Osteoblast (primary cell): ENCODE results near the gene DBNDD2. TPM values are rescaled to one million over a fixed set of nuclear protein-coding genes. Genes with fewer than 3 reads are reported as not detected.

ENCODE experiments used
- DNase-seq: peaks from one replicate; pipeline ENCODE4 v3.0.0; 2011; ENCODE audit warnings: low spot score, mixed read lengths; ENCODE audit not compliant: insufficient read length; ENCODE audit errors: missing footprints
- H2AFZ ChIP-seq: 2 replicates; pipeline ENCODE4 v1.6.0; 2011; ENCODE audit warnings: mild to moderate bottlenecking, low read length
- H3K27ac ChIP-seq: 2 replicates; pipeline ENCODE4 v1.5.1; 2011; ENCODE audit warnings: mild to moderate bottlenecking, low read depth, low read length, moderate library complexity
- H3K27me3 ChIP-seq: 2 replicates; pipeline ENCODE4 v1.6.0; 2012; ENCODE audit warnings: mild to moderate bottlenecking, control low read depth, inconsistent platforms, low read length, moderate library complexity; ENCODE audit not compliant: insufficient read depth
- H3K36me3 ChIP-seq: 2 replicates; pipeline ENCODE4 v1.5.1; 2011; ENCODE audit warnings: mild to moderate bottlenecking, low read length, control low read depth, moderate library complexity; ENCODE audit not compliant: insufficient read depth
- H3K4me1 ChIP-seq: 2 replicates; pipeline ENCODE4 v1.5.1; 2011; ENCODE audit warnings: mild to moderate bottlenecking, low read length, control low read depth, moderate library complexity; ENCODE audit not compliant: insufficient read depth
- H3K4me2 ChIP-seq: 2 replicates; pipeline ENCODE4 v1.6.0; 2011; ENCODE audit warnings: mild to moderate bottlenecking, low read length; ENCODE audit not compliant: insufficient read depth
- H3K4me3 ChIP-seq: fragments of 200-600 bp; sonication (generic); 3 replicates; pipeline ENCODE4 v1.5.1; 2012; ENCODE audit warnings: mild to moderate bottlenecking, low read length, inconsistent platforms; ENCODE audit not compliant: insufficient read depth
- H3K79me2 ChIP-seq: 2 replicates; pipeline ENCODE4 v1.6.0; 2012; ENCODE audit warnings: mild to moderate bottlenecking, low read length, control low read depth, inconsistent platforms; ENCODE audit not compliant: insufficient read depth
- H3K9me3 ChIP-seq: 2 replicates; pipeline ENCODE4 v1.5.1; 2011; ENCODE audit warnings: low read depth, low read length, control low read depth
- H4K20me1 ChIP-seq: 2 replicates; pipeline ENCODE4 v1.6.0; 2012; ENCODE audit warnings: mild to moderate bottlenecking, low read length, control low read depth; ENCODE audit not compliant: insufficient read depth
- CTCF ChIP-seq: IDR thresholded peaks from 2 replicates; pipeline ENCODE4 v1.5.1; 2011; ENCODE audit warnings: mild to moderate bottlenecking, low read depth, low read length, moderate library complexity; ENCODE audit errors: extremely low read depth
- total RNA-seq: library from RNA; depleted of rRNA; stranded (reverse); fragments of >200 nt; gene quantifications from 2 replicates; pipeline ENCODE4 v1.2.3, GENCODE V29; 2012

The DBNDD2 gene
- total RNA-seq, 1 donor = 8.7 TPM

- Histone ChIP-seq H3K9me3 (no peaks in the 10 kb centered on the region), H2AFZ (no peak overlapping the region), H3K4me3 (peak overlapping the region; percentile 80), H4K20me1 (no peaks in the 10 kb centered on the region), H3K27ac (no peak overlapping the region), H3K36me3 (no peaks in the 10 kb centered on the region), H3K4me2 (peak overlapping the region; percentile 97), H3K79me2 (no peaks in the 10 kb centered on the region), H3K27me3 (no peaks in the 10 kb centered on the region), H3K4me1 (peaks cover 10% of the 10 kb centered on the region)
- TF ChIP-seq CTCF = no peak
- no peak for DNase-seq
Observed at GRCh38 chr20:45374101-45374467, 34.0 kb upstream of the DBNDD2 start.

GRCh38 chr20:45374966-45375365, 33.1 kb upstream of the DBNDD2 start:
- no peaks in the 10 kb centered on the region for H3K27me3 ChIP-seq
- no peak overlapping the region for H2AFZ ChIP-seq
- no peak overlapping the region for H3K4me2 ChIP-seq
- H3K36me3 ChIP-seq = no peaks in the 10 kb centered on the region
- no peak for DNase-seq
- no peak for TF ChIP-seq CTCF
- no peaks in the 10 kb centered on the region for H3K79me2 ChIP-seq
- H3K4me1 ChIP-seq = peaks cover 10% of the 10 kb centered on the region
- H3K9me3 ChIP-seq = no peaks in the 10 kb centered on the region
- H3K27ac ChIP-seq = no peak overlapping the region
- no peak overlapping the region for H3K4me3 ChIP-seq
- no peaks in the 10 kb centered on the region for H4K20me1 ChIP-seq

- Histone ChIP-seq H3K36me3 (no peaks in the 10 kb centered on the region), H3K27ac (no peak overlapping the region), H3K9me3 (no peaks in the 10 kb centered on the region), H4K20me1 (no peaks in the 10 kb centered on the region), H3K4me3 (no peak overlapping the region), H3K4me2 (no peak overlapping the region), H3K79me2 (no peaks in the 10 kb centered on the region), H3K27me3 (no peaks in the 10 kb centered on the region), H3K4me1 (peaks cover 10% of the 10 kb centered on the region), H2AFZ (no peak overlapping the region)
- TF ChIP-seq CTCF = no peak
- DNase-seq = no peak
Observed at GRCh38 chr20:45377269-45377668, 30.8 kb upstream of the DBNDD2 start.

GRCh38 chr20:45378191-45378590, 29.9 kb upstream of the DBNDD2 start, which contains the start of gene TP53TG5:
TSS of gene TP53TG5 (minus strand) at chr20:45378325. CDS start at chr20:45378236, 89 bp downstream.
- Histone ChIP-seq H3K4me2 (no peak within 1 kb of the TSS), H3K4me1 (peaks cover 7% of the 10 kb centered on the region)

More at GRCh38 chr20:45378191-45378590, 29.9 kb upstream of the DBNDD2 start, which contains the start of gene TP53TG5:
- H3K27me3 ChIP-seq = no peaks in the 10 kb centered on the region
- no peak for TF ChIP-seq CTCF
- no peak within 1 kb of the TSS for H3K4me3 ChIP-seq
- no peak within 1 kb of the TSS for H2AFZ ChIP-seq
- no peaks in the 10 kb centered on the region for H3K9me3 ChIP-seq
- no peak within 1 kb of the TSS for H3K27ac ChIP-seq
- no peaks in the 10 kb centered on the region for H3K36me3 ChIP-seq
- H3K79me2 ChIP-seq = no peaks in the 10 kb centered on the region
- no peaks in the 10 kb centered on the region for H4K20me1 ChIP-seq
- no peak for DNase-seq
